Upper lobe of left lung (tissue), 4 donors: ENCODE results near the gene SYT6.

ENCODE experiments used
- POLR2A ChIP-seq, 4 donors: fragments of 450-650 bp; IDR thresholded peaks; one replicate each; pipeline ENCODE4 v1.5.1; 2016 to 2017; ENCODE audit warnings: antibody characterized with exemption in 4 of 4, mild to moderate bottlenecking in 2 of 4
- POLR2AphosphoS5 ChIP-seq, 2 donors: sonication (generic); formaldehyde crosslinking; IDR thresholded peaks; one replicate each; pipeline ENCODE4 v1.5.1; 2017; ENCODE audit warnings: antibody characterized with exemption in 2 of 2
- TF ChIP-seq, protein P1 (sequence below), 6 experiments: fragments of 450-650 bp in 4 of 6; fragments of 200-600 bp in 2 of 6; sonication (generic) in 2 of 6; IDR thresholded peaks; one replicate each; pipeline ENCODE4 v1.5.1; 2016 to 2019; ENCODE audit warnings: antibody characterized with exemption in 6 of 6

DNA sequence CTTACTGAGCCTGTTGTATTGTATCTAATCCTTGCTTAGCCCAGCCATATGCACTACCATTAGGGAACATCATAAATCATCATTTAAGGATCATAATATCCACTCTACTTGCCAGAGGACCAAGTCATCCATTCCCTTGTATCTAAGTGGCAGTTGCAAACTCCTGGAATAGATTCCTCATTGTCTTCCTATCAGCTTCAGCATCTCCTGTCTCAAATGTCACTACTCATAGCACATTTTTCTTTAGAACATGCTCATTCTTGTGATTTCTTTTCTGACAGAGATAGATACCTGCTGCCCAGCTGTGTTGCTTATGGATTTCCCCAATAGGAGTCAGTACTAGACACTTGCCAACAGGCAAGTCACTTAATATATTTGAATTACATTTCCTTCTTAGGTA lies 90.1 kb downstream of the SYT6 start:
- no peak for TF ChIP-seq POLR2A (IDR thresholded peaks at IDR 0.05)
- TF ChIP-seq, protein P1, sequence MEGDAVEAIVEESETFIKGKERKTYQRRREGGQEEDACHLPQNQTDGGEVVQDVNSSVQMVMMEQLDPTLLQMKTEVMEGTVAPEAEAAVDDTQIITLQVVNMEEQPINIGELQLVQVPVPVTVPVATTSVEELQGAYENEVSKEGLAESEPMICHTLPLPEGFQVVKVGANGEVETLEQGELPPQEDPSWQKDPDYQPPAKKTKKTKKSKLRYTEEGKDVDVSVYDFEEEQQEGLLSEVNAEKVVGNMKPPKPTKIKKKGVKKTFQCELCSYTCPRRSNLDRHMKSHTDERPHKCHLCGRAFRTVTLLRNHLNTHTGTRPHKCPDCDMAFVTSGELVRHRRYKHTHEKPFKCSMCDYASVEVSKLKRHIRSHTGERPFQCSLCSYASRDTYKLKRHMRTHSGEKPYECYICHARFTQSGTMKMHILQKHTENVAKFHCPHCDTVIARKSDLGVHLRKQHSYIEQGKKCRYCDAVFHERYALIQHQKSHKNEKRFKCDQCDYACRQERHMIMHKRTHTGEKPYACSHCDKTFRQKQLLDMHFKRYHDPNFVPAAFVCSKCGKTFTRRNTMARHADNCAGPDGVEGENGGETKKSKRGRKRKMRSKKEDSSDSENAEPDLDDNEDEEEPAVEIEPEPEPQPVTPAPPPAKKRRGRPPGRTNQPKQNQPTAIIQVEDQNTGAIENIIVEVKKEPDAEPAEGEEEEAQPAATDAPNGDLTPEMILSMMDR (IDR thresholded peaks at IDR 0.05): no peak
- TF ChIP-seq POLR2AphosphoS5 (IDR thresholded peaks at IDR 0.05): no peak
